Measurements from ENCODE around the gene PPP4R4. TPM values are rescaled to one million over a fixed set of nuclear protein-coding genes. Genes with fewer than 3 reads are reported as not detected.

PPP4R4 gene
- total RNA-seq, 3 donors from 2014 or later (not counting 1 experiment from before 2014, with no cell fraction given): 0.52 to 0.58 TPM; not detected in 1

- Mint-ChIP-seq H3K9me3 (no peaks in the 10 kb centered on the region), H3K4me1 (no peaks in the 10 kb centered on the region), H3K27me3 (ENCODE audit: low read depth in 2 of 2) (peaks cover 10% of the 10 kb centered on the region in 2 donors), H3K27ac (no peak overlapping the region), H3K4me3 (no peak overlapping the region), H3K36me3 (no peaks in the 10 kb centered on the region)
- no peaks in the 10 kb centered on the region for H3K36me3 ChIP-seq (ENCODE audit: control insufficient read depth, insufficient read depth, low read length)
- H3K9me3 ChIP-seq (ENCODE audit: control insufficient read depth, insufficient read depth, low read length): no peaks in the 10 kb centered on the region
- intact Hi-C loops (cut with micrococcal nuclease): no loop called here
- no peaks in the 10 kb centered on the region for H3K27me3 ChIP-seq (ENCODE audit: control insufficient read depth, insufficient read depth, low read length)
- 82% methylated on average over 14 of the region's 14 CpGs for WGBS (ENCODE audit: insufficient coverage)
- H3K27ac ChIP-seq (ENCODE audit: low read length): no peak overlapping the region
- DNase-seq (no peak), ATAC-seq (no peak)
- no peaks in the 10 kb centered on the region for H3K4me1 ChIP-seq (ENCODE audit: control insufficient read depth, insufficient read depth, low read length)
- H3K4me3 ChIP-seq (ENCODE audit: low read length): no peak overlapping the region
- no peak for TF ChIP-seq CTCF (IDR thresholded peaks at IDR 0.05)
Measured at GRCh38 chr14:94288610-94289465, 114.7 kb downstream of the PPP4R4 start.

DNA sequence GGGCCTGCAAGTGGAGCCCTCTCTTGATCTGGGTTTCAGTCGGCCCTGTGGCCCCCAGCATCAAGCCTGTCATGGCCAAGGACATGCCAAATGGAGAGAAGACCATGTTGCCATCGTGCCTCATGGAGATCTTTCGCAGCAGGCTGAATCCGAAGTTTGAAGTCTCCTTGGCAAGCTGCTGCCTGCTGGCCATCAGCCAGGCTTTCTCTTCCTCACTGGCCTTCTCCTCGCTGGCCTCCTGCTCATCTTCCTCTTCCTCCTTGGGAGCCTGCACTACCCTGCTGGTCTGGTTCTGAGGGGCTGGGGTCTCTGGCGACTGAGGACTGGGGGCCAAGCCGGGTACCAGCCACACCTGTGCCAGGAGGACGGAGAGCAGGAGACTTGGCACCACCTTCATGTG is 116.1 kb downstream of the PPP4R4 start:
- DNase-seq: no peak
- Mint-ChIP-seq H3K27me3 (ENCODE audit: low read depth in 2 of 2) (peaks cover 10% of the 10 kb centered on the region in 2 donors), H3K4me1 (no peaks in the 10 kb centered on the region), H3K36me3 (no peaks in the 10 kb centered on the region), H3K4me3 (no peak overlapping the region), H3K27ac (no peak overlapping the region), H3K9me3 (no peaks in the 10 kb centered on the region)
- no peaks in the 10 kb centered on the region for H3K27me3 ChIP-seq (ENCODE audit: control insufficient read depth, insufficient read depth, low read length)
- TF ChIP-seq CTCF (IDR thresholded peaks at IDR 0.05): no peak
- H3K36me3 ChIP-seq (ENCODE audit: control insufficient read depth, insufficient read depth, low read length): no peaks in the 10 kb centered on the region
- WGBS (ENCODE audit: insufficient coverage): 80% methylated on average over 8 of the region's 8 CpGs
- no peaks in the 10 kb centered on the region for H3K9me3 ChIP-seq (ENCODE audit: control insufficient read depth, insufficient read depth, low read length)
- intact Hi-C loops (cut with micrococcal nuclease): no loop called here
- H3K27ac ChIP-seq (ENCODE audit: low read length): no peak overlapping the region
- no peaks in the 10 kb centered on the region for H3K4me1 ChIP-seq (ENCODE audit: control insufficient read depth, insufficient read depth, low read length)
- no peak for ATAC-seq
- H3K4me3 ChIP-seq (ENCODE audit: low read length): no peak overlapping the region

DNA sequence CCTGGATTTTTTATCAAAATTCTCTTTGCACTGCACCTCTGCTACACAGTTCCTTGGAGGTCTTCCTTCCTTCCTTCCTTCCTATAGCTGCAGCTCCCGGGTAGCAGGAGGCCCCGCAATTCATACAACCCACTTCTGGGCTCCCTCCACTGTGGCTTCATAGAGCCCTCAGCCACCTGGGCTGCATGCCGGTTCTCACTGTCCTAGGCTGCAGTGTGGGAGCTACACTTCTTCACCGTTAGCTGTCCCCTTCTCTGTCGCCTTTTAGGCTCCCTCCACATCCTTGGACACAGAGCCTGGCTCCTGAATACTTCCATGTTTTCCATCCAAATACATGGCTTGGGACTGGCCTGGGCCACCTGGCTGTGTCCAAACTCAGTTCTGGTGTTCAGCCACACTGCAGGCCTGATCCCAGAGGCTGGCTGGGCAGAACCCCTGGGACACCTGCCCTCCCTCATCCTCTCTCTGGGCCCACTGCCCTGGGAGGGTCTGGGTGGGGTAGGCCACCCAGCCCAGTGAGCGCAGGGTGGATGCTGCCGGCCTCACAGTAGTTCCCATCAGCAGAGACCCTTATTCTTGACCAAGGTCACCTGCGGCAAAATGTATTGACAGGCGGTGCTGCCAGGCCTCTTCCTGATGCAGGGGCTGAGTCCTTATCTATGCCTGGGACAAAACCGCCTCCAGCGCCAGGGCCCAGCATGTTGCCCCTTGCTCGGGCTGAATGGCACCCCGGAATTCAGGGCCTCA is 117.2 kb downstream of the PPP4R4 start:
- intact Hi-C loops (cut with micrococcal nuclease): no loop called here
- no peak overlapping the region for H3K4me3 Mint-ChIP-seq

More for the DNA sequence above, 117.2 kb downstream of the PPP4R4 start:
- no peak for TF ChIP-seq CTCF (IDR thresholded peaks at IDR 0.05)
- 79% methylated on average over 13 of the region's 13 CpGs for WGBS (ENCODE audit: insufficient coverage)
- no peaks in the 10 kb centered on the region for H3K9me3 ChIP-seq (ENCODE audit: control insufficient read depth, insufficient read depth, low read length)
- no peaks in the 10 kb centered on the region for H3K9me3 Mint-ChIP-seq
- peaks cover 7 to 10% of the 10 kb centered on the region in 2 donors for H3K27me3 Mint-ChIP-seq (ENCODE audit: low read depth in 2 of 2)
- H3K36me3 Mint-ChIP-seq: no peaks in the 10 kb centered on the region
- no peak overlapping the region for H3K27ac ChIP-seq (ENCODE audit: low read length)
- H3K4me3 ChIP-seq (ENCODE audit: low read length): no peak overlapping the region
- H3K27ac Mint-ChIP-seq: no peak overlapping the region
- no peaks in the 10 kb centered on the region for H3K27me3 ChIP-seq (ENCODE audit: control insufficient read depth, insufficient read depth, low read length)
- DNase-seq (no peak), ATAC-seq (no peak)
- H3K4me1 Mint-ChIP-seq: no peaks in the 10 kb centered on the region
- H3K4me1 ChIP-seq (ENCODE audit: control insufficient read depth, insufficient read depth, low read length): no peaks in the 10 kb centered on the region
- no peaks in the 10 kb centered on the region for H3K36me3 ChIP-seq (ENCODE audit: control insufficient read depth, insufficient read depth, low read length)
